HepG2 (cell line): Measurements from ENCODE around the gene DNAJC11.

Experiments used
- HIVEP1 ChIP-seq: sonication (generic); formaldehyde crosslinking; IDR thresholded peaks from 2 replicates; pipeline ENCODE4 v1.4.0; 2020; ENCODE audit warnings: mild to moderate bottlenecking, missing genetic modification reagents
- MAZ ChIP-seq, 2 experiments: sonication (generic) in 1 of 2; formaldehyde crosslinking in 1 of 2; IDR thresholded peaks; 2 replicates each; pipeline versions ENCODE4 v1.5.0 to v1.6.1; 2012 to 2020; ENCODE audit warnings: low read depth in 2 of 2, mild to moderate bottlenecking in 2 of 2, borderline replicate concordance in 1 of 2, improper control_type of control experiment in 1 of 2, low read length in 1 of 2, missing genetic modification reagents in 1 of 2, moderate library complexity in 1 of 2
- MYC ChIP-seq: sonication (generic); formaldehyde crosslinking; IDR thresholded peaks from 2 replicates; pipeline ENCODE4 v1.9.0; 2021; ENCODE audit warnings: missing genetic modification reagents, borderline replicate concordance
- POLR2A ChIP-seq, 2 experiments: IDR thresholded peaks; 2 replicates each; pipeline ENCODE4 v1.6.1; 2011; ENCODE audit warnings: low read depth in 2 of 2, low read length in 2 of 2, mild to moderate bottlenecking in 1 of 2, moderate library complexity in 1 of 2; ENCODE audit not compliant: insufficient read depth in 1 of 2
- RAD21 ChIP-seq: fragments of 450-650 bp; formaldehyde crosslinking; IDR thresholded peaks from 2 replicates; pipeline ENCODE4 v1.5.0; 2020; ENCODE audit warnings: mild to moderate bottlenecking
- SALL2 ChIP-seq: sonication (generic); formaldehyde crosslinking; IDR thresholded peaks from 2 replicates; pipeline ENCODE4 v1.8.1; 2023; ENCODE audit warnings: mild to moderate bottlenecking, missing genetic modification reagents, inconsistent platforms

DNA sequence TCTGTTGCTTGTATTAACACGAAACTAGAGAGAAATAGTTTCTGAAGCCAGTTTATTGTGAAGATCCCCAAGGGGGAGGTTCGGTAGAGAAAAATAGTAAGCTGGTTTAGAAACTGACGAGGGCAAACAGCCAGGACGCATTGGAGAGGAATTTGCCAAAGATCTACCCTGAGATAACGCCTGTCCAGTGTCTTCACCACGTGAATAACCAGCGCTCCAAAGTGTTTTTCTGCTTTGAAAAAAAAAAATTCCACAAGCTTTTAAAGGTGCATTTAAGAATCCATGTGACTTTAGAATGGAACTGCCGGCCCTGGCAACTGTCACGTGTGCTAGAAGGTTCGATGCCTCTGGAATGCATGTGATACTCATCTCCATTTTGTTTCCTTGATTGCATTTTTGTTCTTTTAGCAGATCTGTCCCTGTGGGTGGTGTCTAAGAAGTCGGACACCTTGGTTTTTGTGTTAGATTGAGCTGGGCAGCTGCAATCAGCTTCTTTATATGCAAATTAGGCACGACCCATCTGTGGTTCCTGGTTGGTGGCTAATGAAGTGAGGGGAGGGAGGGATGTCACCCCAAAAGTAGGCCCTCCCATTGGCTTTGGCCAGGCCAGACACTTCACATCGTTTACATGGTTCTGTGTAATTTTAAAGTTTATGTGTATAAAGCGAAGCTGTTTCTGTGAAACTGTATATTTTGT is 78.2 kb downstream of the DNAJC11 start:
- TF ChIP-seq SALL2 (CRISPR knock-in tag) (no peak), MAZ (IDR thresholded peaks at IDR 0.05; ENCODE audit: borderline replicate concordance, low read depth, low read length) (no peak), MAZ (CRISPR knock-in tag; IDR thresholded peaks at IDR 0.05; ENCODE audit: low read depth) (no peak), MYC (CRISPR knock-in tag) (no peak), HIVEP1 (CRISPR knock-in tag) (no peak), RAD21 (no peak), POLR2A (IDR thresholded peaks at IDR 0.05; ENCODE audit: insufficient read depth in 1 of 2, low read depth in 2 of 2, low read length in 2 of 2) (no peak)
